Epithelial cell of esophagus (primary cell): ENCODE measurements around the gene RASGRP2.
A peak's percentile ranks its signal among the peaks of the same experiment; 100 is the strongest.

Source experiments
- DNase-seq: peaks from one replicate; pipeline ENCODE4 v3.0.0; 2010; ENCODE audit warnings: low read depth
- H3K4me3 ChIP-seq: 2 replicates; pipeline ENCODE4 v1.5.1; 2011; ENCODE audit warnings: mild to moderate bottlenecking, low read length, control low read depth
- TF ChIP-seq, protein P1 (sequence below): IDR thresholded peaks from 2 replicates; pipeline ENCODE4 v1.5.1; 2011; ENCODE audit warnings: low read depth, mild to moderate bottlenecking, low read length, control low read depth, inconsistent platforms; ENCODE audit not compliant: insufficient read depth; ENCODE audit errors: missing control alignments

The RASGRP2 gene

DNA sequence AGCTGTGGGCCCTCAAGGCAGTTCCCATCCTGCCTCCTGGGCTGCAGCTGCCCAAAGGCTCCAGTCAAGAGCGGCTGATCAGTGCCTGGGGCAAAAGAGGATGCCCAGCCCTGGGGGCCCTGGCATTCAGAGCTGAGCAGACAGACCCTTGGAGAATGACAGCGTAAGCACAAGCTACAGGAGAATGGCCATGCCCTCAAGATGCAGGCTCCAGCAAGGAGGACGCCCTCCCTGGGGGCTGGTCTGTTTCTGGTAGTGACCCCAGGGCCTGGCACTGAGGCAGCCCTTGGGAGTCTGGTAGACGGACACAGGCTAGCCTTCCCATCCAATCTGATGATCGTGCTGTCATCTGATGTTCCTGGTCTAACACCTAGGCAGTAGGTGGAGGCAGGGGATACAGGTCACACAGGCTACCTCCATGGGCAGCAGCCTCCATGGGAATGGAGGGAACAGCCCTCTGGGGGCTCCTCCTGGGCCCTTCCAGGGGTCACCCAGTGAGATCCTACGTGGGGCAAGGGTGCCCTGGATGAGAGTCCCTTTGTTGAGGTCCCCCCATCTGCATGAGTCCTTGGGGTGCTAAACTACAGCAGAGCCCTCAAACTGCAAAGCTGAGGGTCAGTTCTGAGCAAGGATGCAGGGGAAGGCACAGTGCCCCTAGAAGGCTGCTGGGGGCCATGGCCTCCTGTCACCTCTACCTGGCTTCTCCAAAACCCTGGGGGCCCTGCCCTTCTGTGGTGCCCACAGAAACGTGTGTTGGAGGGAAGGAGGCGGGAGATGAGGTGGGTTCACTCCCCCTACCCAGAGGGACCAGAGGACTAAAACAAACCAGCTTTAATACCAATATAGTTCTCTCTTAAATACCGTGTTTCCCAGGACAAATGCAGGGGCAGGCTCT lies 44.6 kb upstream of the RASGRP2 start:
- no peak overlapping the region for H3K4me3 ChIP-seq
- TF ChIP-seq, protein P1, sequence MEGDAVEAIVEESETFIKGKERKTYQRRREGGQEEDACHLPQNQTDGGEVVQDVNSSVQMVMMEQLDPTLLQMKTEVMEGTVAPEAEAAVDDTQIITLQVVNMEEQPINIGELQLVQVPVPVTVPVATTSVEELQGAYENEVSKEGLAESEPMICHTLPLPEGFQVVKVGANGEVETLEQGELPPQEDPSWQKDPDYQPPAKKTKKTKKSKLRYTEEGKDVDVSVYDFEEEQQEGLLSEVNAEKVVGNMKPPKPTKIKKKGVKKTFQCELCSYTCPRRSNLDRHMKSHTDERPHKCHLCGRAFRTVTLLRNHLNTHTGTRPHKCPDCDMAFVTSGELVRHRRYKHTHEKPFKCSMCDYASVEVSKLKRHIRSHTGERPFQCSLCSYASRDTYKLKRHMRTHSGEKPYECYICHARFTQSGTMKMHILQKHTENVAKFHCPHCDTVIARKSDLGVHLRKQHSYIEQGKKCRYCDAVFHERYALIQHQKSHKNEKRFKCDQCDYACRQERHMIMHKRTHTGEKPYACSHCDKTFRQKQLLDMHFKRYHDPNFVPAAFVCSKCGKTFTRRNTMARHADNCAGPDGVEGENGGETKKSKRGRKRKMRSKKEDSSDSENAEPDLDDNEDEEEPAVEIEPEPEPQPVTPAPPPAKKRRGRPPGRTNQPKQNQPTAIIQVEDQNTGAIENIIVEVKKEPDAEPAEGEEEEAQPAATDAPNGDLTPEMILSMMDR = no peak
- no peak for DNase-seq

DNA sequence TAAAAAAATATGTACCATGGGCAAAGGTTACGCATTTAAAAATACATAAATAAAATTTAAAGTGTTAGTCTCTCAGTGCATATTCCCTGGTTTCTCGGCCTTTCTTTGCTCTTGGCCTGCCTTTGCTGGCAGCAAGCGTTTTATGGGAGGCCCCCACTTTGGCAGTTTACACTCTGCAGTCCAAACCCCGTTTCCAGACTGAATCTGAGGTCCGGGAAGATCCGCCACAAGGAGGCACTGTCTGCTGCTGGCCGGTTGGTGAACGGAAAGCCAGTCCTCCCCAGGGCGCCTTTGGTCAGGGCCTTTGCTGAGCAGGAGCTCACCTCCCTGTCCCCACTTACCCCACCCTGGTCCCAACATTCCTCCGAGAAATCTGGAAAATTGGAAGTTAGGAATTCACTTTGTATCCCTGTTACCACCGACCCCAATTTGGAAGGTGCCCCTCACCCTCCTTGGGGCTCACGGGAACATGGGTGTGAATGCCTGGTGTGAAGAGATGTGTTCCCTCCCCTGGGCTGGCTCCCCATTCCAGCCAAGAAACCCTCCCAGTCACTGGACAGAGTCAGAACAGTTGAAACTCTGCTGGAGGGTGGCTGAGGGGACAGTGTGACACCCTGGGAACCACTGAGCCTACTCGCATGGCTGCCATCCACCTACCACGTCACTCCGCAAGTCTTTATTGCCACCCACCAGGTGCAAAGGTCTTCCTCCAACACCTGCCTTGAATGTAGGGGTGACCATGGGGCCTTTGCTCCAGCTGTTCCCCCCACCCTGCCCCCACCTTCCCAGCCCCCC lies 43.8 kb upstream of the RASGRP2 start:
- TF ChIP-seq, protein P1 = peak; percentile 85
- H3K4me3 ChIP-seq = no peak overlapping the region
- peak; percentile 64 for DNase-seq

DNA sequence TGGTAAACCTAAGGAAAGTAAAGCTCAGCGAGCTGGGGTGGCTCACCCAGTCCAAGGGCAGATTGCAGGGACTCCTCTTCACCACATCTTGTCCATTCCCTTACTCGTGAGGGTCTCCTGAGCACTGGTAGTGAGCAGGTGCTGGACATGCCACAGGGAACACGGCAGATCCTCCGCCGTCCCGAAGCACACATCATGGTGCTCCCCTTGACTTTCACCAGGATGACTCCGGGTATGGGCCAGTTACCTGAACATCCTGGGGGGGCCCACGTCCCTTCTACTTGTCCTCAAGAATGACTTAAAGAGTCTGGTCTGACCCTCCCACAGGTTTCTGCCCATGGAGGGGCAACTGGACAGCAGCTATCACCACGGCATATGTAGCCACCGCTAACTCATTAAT lies 42.4 kb upstream of the RASGRP2 start:
- TF ChIP-seq, protein P1 = no peak
- no peak overlapping the region for H3K4me3 ChIP-seq

DNA sequence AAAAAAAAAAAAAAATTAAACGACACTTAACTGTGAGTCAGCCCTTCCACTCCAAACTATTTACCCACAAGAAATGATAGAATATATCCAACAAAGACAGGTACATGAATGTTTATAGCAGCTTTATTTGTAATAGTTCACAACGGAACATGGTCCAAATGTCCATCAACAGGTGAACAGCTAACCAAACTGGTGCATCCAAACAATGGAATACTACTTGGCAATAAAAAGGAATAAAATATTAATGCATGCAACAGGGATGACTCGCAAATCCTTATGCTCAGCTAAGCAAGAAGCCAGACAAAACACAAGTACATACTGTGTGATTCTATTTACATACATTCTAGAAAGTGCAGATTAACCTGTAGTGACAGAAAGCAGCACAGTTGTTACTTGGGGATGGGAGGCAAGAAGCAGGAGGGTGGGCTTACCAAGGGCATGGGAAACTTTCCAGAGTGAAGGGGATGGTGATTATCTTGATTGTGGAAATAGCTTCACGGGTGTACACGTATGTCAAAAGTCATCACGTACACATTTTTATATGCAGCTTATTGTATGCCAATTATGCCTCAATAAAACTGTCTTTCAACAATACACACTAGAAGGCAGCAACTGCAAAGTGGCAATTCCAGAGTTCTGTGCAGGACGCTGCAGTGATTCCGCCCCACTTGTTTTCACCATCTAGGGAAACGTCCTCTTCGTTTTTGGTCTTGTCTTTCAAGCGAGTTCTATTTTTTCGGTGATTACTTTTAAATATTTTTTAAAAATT lies 41.1 kb upstream of the RASGRP2 start:
- H3K4me3 ChIP-seq = no peak overlapping the region
- TF ChIP-seq, protein P1 = no peak
- DNase-seq = no peak

More for the DNA sequence above, 42.4 kb upstream of the RASGRP2 start:
- no peak for DNase-seq

DNA sequence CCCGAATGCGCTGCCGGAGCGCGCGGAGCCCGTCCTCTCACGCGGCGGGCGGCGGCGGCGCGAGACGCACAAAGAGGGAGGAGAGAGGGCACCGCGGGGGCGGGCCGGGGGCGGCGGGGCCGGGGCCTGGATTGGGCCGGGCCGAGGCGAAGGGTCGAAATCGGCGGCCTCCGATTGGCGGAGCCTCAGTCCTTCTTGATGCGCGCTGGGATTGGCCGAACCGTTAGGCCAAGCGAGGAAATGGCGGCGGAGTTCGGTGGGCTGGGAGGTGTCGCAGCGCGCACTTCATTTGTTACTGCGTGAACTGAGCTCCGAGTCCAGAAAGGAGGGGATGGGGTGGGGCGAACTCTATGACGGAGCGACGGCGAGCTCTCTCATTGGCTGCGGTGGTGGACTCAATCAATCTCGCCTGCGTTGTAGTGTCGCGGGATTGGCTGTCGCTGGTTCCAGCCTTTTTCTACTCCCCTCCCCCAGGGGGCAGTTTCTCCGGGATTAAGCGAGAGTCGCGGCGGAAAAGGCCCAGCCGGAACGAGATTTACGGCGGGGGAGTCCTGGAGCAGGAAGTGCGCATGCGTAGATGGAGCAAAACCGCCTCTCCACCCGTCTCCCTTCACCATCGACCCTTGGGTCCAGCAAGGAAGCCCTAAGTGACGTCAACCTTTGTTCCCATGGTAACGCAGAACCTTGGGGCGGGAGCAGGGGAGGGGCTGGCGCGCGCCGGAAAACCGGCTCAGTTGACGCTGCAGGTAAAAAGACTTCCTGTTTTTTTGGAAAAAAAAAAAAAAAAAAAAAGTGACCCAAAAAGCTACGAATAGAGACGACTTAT lies 34.7 kb upstream of the RASGRP2 start, which contains the start of gene SF1:
Gene SF1, minus strand, starts transcription at position 70 of the 826 bp plus-strand sequence. CDS start 150 bp downstream, outside the sequence.
- DNase-seq = peak; percentile 100
- TF ChIP-seq, protein P1 = peak; percentile 19
- peak within 1 kb of the TSS; percentile 85 for H3K4me3 ChIP-seq

DNA sequence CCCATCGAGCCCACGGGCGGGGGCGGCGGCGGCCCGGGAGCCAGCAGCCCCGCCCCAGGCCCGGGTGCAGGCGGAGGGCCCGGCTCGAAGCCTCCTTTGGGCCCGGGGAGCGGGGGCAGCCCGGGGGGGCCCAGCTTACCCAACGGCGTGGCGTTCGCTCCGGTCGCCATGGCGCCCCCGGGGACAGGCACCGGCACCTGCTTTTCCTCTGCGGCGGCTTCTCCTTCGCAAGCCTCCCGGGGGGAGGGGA lies 34.2 kb upstream of the RASGRP2 start:
- peak overlapping the region; percentile 59 for H3K4me3 ChIP-seq
- TF ChIP-seq, protein P1 = no peak

More for the DNA sequence above, 34.2 kb upstream of the RASGRP2 start:
- DNase-seq = no peak
